Psoas muscle (tissue), 8 donors: ENCODE data around the gene AMDHD1. TPM values are rescaled to one million over a fixed set of nuclear protein-coding genes. Genes with fewer than 3 reads are reported as not detected.

Experiments
- ATAC-seq, 4 donors: fragments of 200-7000 bp; cut with Tn5 transposase; one replicate each; pipeline ENCODE4 v1.9.1; 2020; ENCODE audit warnings: moderate library complexity in 3 of 4, mild to moderate bottlenecking in 2 of 4
- DNase-seq, 2 donors: peaks; one replicate each; pipeline ENCODE4 v3.0.0-alpha.2; 2020
- H3K27ac ChIP-seq: fragments of 200-600 bp; one replicate; pipeline ENCODE4 v1.8.0; 2022
- H3K27me3 ChIP-seq, 3 donors: fragments of 200-600 bp in 1 of 3; one replicate each; pipeline versions ENCODE4 v1.6.1 to v1.8.0; 2013 to 2022; ENCODE audit warnings: low read length in 2 of 3, mild to moderate bottlenecking in 2 of 3, moderate library complexity in 1 of 3; ENCODE audit not compliant: insufficient read depth in 3 of 3
- H3K36me3 ChIP-seq, 2 donors: fragments of 200-600 bp in 1 of 2; one replicate each; pipeline versions ENCODE4 v1.6.1 to v1.8.0; 2013 to 2022; ENCODE audit warnings: low read depth in 1 of 2, mild to moderate bottlenecking in 1 of 2, moderate library complexity in 1 of 2; ENCODE audit not compliant: insufficient read depth in 1 of 2
- H3K4me1 ChIP-seq: fragments of 200-600 bp; one replicate; pipeline ENCODE4 v1.8.0; 2022
- H3K4me3 ChIP-seq: fragments of 200-600 bp; one replicate; pipeline ENCODE4 v1.8.0; 2022; ENCODE audit warnings: mild to moderate bottlenecking
- H3K9me3 ChIP-seq: fragments of 200-600 bp; one replicate; pipeline ENCODE4 v1.8.0; 2022
- WGBS, 3 donors: extraction: QIAGEN DNeasy Blood & Tissue Kit; methylation state at CpG; one replicate each; pipeline versions ENCODE4 v1.1.6 to v1.1.7; 2013; 5-methylcytosine and 5-hydroxymethylcytosine counted together
- intact Hi-C, 2 donors: fragments of 100-400 bp; cut with DNase I; formaldehyde crosslinking; loops; one replicate each; pipeline versions ENCODE4 v1.11.0 to v1.14.2; 2022
- polyA plus RNA-seq, 3 donors: library from polyadenylated mRNA; stranded (reverse); fragments of 200-250 nt; gene quantifications; one replicate each; pipeline ENCODE4 v1.2.3, GENCODE V29; 2013
- total RNA-seq, 4 donors: library from RNA; stranded (reverse); fragmentation: NEBNext Ultra II Directional in 2 of 4; extraction: Animal tissue kit (Norgen Biotek cat#: 25700) in 2 of 4; gene quantifications; one replicate each; pipeline versions ENCODE4 v1.2.1 to v1.2.4, GENCODE V29; 2021 to 2023
- TF ChIP-seq, protein P1 (sequence below): fragments of 200-600 bp; IDR thresholded peaks from one replicate; pipeline ENCODE4 v1.8.0; 2022; ENCODE audit warnings: antibody characterized with exemption
- donor health status: healthy with polysubstance abuse.
- donor health status: DM: no; HTN: no; CAD: no; lungs with moderate emphysema.
- donor health status: Bipolar disorder and iron deficiency.
- donor health status: healthy.
- donor health status: DM: yes; HTN: yes; CAD: no.
- donor health status: DM: no; HTN: no; CAD: no.
- donor health status: DM: no; HTN: no; CAD: no.
- donor health status: DM: yes; HTN: yes; CAD: no.

AMDHD1 gene
- total and polyA plus RNA-seq, 7 donors, result 0.18 to 1.1 (median 0.45) TPM

DNA sequence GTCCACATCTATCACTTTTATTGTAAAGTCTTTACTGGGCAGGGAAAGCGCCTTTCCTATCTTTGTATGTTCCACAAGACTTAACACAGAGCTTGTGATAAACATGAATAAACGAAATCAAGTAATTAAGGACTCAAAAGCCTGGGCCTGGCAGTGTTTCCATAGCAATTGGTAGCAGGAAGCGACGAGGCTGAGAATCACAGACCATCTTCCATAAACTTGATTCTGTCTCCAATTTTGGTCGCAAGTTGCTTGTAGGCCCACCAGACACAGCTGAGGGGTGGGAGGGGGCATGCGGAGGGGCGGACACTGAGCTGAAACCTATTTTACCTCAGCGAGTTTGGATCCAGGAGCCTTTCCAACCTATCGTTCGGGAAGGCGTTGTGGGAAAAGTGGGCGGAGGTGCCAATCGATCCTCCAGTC, 1.0 kb upstream of the AMDHD1 start:
- TF ChIP-seq, protein P1, sequence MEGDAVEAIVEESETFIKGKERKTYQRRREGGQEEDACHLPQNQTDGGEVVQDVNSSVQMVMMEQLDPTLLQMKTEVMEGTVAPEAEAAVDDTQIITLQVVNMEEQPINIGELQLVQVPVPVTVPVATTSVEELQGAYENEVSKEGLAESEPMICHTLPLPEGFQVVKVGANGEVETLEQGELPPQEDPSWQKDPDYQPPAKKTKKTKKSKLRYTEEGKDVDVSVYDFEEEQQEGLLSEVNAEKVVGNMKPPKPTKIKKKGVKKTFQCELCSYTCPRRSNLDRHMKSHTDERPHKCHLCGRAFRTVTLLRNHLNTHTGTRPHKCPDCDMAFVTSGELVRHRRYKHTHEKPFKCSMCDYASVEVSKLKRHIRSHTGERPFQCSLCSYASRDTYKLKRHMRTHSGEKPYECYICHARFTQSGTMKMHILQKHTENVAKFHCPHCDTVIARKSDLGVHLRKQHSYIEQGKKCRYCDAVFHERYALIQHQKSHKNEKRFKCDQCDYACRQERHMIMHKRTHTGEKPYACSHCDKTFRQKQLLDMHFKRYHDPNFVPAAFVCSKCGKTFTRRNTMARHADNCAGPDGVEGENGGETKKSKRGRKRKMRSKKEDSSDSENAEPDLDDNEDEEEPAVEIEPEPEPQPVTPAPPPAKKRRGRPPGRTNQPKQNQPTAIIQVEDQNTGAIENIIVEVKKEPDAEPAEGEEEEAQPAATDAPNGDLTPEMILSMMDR, result no peak
- Histone ChIP-seq H3K27ac (peak overlapping the region; percentile 76), H3K9me3 (no peaks in the 10 kb centered on the region), H3K27me3 (no peaks in the 10 kb centered on the region), H3K36me3 (no peaks in the 10 kb centered on the region), H3K4me3 (peak overlapping the region; percentile 97), H3K4me1 (no peaks in the 10 kb centered on the region)
- intact Hi-C loops, result loop anchor here in 1 of 2 donors (10.0 kb wide), 1 partner anchor 77 kb away; no protein-coding TSS in a partner anchor
- no peak for ATAC-seq
- 9 to 14% (median 13%) methylated on average over 13 of the region's 13 CpGs for WGBS, 3 donors
- DNase-seq, result no peak

DNA sequence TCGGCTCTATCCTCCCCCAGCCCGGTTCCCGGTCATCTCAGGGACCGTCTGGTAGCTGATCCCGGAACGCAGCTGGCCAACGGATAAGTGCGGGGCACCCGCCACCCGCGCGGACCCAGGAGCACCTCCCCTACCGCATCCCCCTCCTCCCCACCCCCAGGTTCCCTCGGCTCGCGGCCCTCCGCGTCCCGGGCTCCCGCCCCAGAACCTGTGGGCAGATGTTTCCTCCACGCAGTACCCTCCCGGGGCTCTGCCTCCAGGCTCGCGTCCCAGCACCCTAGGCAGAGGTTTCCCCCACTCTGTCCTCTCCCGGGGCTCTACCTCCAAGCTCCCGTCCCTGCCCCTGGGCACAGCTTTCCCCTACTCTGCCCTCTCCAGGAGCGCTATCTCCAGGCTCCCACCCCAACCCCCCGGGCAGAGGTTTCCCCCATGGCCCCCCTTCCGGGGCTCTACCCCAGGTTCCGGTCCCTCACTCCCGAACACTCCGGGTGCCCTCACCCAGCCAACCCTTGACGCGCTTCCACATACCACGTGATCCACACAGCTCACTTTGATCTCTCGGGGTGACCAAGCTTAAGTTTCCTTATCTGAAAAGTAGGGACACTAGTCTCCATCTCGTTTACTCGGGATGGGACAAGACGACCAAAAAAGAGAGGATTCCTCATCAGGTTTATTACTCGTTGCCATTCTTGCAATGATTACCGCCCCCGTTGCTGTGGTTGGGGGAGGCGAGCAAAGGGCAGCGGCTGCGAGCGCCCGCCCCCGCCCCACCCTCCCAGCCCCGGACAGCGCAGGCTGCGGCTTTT, 404 bp upstream of the AMDHD1 start, which contains the start of gene CCDC38:
Gene CCDC38, minus strand, starts transcription at position 91 of the 806 bp plus-strand sequence. CDS start 6,105 bp downstream, outside the sequence.
- H3K4me3 ChIP-seq, result peak within 1 kb of the TSS; percentile 97
- no peaks in the 10 kb centered on the region for H3K9me3 ChIP-seq
- H3K4me1 ChIP-seq, result no peaks in the 10 kb centered on the region
- no peaks in the 10 kb centered on the region for H3K36me3 ChIP-seq
- peak within 1 kb of the TSS; percentile 76 for H3K27ac ChIP-seq
- DNase-seq, result peak; percentile 81 to 91
- ATAC-seq, result peak; percentile 96 to 99 (median 99)
- intact Hi-C loops, result loop anchor here in 1 of 2 donors (10.0 kb wide), 1 partner anchor 78 kb away; no protein-coding TSS in a partner anchor
- 0% methylated on average over 44 to 51 of the region's 51 CpGs for WGBS, 3 donors
- TF ChIP-seq, protein P1, result no peak
- H3K27me3 ChIP-seq, result no peaks in the 10 kb centered on the region

DNA sequence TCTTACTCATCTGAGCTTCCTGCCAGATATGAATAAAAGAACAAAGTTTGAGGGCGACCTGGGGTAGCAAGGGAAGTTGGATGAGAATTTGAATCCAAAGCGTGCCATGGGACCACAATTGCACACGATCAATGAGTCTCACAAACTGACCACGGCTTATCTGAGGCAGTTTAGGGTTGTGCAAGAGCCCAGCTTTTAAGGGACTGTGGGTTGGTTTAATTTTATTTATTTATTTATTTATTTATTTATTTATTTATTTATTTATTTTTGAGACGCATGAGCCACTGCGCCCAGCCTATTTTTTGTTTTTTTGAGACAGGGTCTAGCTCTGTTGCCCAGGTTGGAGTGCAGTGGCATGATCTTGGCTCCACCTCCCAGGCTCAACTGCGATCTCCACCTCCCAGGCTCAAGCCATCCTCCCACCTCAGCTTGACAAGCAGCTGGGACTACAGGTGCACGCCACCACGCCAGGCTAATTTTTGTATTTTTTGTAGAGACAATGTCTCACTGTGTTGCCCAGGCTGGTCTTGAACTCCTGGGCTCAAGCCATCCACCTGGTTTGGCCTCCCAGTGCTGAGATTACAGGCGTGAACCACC, 1.1 kb downstream of the AMDHD1 start:
- no peaks in the 10 kb centered on the region for H3K36me3 ChIP-seq
- intact Hi-C loops, result loop anchor here in 1 of 2 donors (10.0 kb wide), 1 partner anchor 79 kb away; no protein-coding TSS in a partner anchor
- H3K9me3 ChIP-seq, result no peaks in the 10 kb centered on the region
- WGBS, 3 donors, result 81 to 93% (median 92%) methylated on average over 10 of the region's 10 CpGs
- no peak for DNase-seq
- TF ChIP-seq, protein P1, result no peak
- no peaks in the 10 kb centered on the region for H3K4me1 ChIP-seq
- no peaks in the 10 kb centered on the region for H3K27me3 ChIP-seq
- no peak overlapping the region for H3K27ac ChIP-seq
- H3K4me3 ChIP-seq, result no peak overlapping the region
- ATAC-seq, result no peak

DNA sequence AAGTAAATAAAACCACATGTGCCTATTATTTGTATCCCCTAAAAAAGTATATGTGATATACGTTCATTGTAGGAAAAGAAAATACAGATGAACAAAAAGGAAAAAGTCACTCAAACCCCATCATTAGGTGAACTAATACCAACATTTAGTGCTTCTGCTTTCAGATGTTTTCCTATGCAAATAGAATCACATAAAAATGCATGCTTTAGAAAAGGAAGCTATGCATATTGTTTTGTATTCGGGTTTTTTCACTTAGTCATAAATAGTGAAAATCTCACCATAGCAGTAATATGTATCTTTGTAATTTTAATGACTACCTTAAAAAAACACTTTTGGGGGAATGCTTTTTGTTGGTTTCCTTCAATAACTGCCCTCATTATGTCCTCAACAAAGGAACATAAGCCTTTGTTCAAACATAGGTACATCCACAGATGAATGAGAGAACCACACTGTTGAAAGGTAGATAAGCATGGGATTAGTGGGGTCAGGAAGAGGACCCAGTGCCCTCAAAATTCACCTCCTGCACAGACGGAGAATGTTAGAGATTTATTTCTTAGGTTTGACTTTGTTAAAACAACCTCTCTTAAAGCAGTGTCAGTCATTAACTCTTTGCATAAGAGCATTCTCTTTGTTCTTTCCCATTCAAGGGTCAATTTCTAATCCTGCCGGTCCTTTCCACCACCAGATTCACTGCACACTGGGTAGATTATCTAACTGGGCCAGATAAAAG, 6.5 kb downstream of the AMDHD1 start:
- H3K36me3 ChIP-seq, result no peaks in the 10 kb centered on the region
- H3K4me3 ChIP-seq, result no peak overlapping the region
- ATAC-seq (no peak), DNase-seq (no peak)
- H3K27ac ChIP-seq, result no peak overlapping the region
- H3K4me1 ChIP-seq, result no peaks in the 10 kb centered on the region
- no peaks in the 10 kb centered on the region for H3K9me3 ChIP-seq
- TF ChIP-seq, protein P1, result no peak
- WGBS, 3 donors, result 53 to 59% (median 55%) methylated on average over 4 of the region's 4 CpGs
- intact Hi-C loops, result loop anchor here in 1 of 2 donors (10.0 kb wide), 1 partner anchor 85 kb away; no protein-coding TSS in a partner anchor
- H3K27me3 ChIP-seq, result no peaks in the 10 kb centered on the region
